HG03342 (cell line): ENCODE measurements around the gene TGFBR3L.
A peak's percentile ranks its signal among the peaks of the same experiment; 100 is the strongest.

Experiments
- ATAC-seq: cut with Tn5 transposase; IDR thresholded peaks from one replicate; pipeline ENCODE4 v1.9.1; 2021; ENCODE audit warnings: mild to moderate bottlenecking, moderate library complexity; ENCODE audit not compliant: unreplicated experiment

Gene TGFBR3L

DNA sequence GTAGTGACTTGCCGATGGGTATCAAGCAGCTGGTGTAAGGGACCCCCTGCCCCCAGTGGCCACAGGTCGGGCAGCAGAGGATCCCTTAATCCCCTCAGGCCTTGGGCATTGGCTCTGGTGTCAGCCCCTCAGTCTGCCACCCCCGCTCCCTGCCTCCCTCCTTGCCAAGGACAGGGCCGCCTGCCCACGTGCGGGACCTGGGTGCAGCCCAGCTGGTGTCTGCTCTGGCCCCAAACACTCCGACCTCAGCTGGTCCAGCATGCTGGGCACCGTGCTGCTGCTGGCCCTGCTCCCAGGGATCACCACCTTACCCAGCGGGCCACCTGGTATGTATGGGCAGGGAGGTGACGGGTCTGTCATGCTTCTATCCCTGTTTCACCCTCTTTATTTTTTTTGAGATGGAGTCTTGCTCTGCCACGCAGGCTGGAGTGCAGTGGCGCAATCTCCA lies at the start of gene TGFBR3L:
TSS of gene TGFBR3L (plus strand) at position 233 of the 448 bp plus-strand sequence.
- ATAC-seq: no peak

DNA sequence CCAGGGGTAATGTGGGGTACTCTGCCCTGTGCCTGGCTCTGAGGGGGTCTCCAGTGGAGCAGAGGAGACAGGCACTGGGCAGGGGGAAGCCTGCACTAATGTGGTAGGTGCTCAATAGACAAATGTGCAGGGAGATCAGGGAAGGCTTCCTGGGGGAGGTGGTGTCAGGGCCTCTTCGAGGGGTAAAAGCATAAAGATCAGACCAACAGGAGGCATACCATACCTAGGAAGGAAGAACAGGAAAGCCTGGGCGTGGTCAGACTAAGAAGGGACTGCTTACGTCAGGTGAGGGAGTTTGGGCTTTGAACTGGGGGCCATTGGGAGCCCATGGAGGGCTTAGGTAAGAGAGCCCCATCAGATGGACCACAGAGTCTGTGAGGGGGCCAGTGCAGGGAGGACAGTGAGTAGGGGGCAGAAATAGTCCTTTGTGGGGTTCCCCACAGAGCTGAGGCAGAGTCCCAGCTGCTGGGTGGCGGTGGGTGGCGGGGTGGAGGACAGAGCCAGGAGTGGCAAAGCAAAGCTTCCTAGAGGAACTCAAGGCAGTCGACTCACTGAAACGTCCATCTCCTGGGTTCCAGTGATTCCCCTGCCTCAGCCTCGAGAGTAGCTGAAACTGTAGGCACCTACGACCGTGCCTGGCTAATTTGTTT lies 49.2 kb upstream of the TGFBR3L start:
- ATAC-seq: no peak

DNA sequence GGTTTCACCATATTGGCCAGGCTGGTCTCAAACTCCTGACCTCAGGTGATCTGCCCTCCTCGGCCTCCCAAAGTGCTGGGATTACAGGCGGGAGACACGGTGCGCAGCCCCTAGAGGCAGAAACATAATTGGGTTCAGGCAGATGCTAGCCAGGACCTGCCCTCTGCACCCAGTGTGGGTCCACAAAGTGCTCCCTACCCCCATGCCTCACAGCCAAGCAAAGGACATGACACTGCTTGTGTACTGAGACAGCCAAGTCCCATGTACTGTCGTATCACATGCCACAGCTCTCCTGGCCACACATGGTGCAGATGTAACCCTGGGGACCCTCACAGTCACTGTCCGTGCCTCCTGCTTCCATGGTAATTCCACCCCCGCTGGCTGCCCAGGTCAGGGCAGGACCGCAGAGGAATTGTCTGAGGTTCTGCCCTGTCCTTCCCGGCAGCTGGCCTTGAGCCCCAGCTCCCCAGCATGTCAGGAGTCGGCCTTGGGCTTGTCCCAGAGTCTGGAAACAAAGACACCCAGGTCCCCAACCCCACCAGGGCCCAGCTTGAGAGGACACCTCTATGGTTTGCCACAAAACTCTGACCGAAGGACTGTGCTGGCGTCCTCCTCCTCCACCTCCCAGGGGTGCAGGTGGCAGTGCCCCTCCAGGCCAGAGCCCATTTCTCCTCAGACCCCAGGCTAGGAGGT lies 48.1 kb upstream of the TGFBR3L start:
- no peak for ATAC-seq

DNA sequence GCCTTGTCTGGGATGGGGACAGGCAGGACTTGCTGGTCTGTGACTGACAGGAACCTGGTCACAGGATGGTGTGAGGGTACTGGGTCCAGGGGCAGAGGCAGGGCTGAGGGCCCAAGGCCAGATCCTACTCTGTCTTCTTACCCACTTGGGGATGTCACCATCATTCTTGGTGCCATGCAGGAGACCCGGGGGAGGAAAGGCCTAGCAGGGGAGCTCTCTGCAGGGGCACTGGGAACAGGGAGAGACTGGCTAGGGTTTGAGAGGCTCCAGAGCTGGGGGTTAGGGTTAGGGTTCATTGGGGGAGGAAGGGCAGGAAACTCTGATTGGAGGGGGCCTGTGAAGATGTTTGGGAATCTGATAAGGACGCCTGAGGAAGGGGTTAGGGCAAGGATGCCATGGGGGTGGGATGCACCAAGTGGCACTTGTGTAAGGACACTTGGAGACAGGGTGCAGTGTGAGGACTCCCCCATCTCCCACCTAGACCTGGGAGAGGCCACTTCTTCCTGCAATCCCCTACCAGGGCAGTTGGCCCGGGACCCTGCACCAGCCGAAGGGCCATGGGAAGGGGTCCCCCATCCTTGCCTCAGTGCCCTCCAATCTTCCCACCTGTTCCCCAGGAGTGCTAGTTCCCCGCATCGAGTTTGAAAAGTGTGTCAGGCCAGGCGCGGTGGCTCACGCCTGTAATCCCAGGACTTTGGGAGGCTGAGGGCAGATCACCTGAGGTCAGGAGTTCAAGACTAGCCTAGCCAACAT lies 47.4 kb upstream of the TGFBR3L start:
- no peak for ATAC-seq

DNA sequence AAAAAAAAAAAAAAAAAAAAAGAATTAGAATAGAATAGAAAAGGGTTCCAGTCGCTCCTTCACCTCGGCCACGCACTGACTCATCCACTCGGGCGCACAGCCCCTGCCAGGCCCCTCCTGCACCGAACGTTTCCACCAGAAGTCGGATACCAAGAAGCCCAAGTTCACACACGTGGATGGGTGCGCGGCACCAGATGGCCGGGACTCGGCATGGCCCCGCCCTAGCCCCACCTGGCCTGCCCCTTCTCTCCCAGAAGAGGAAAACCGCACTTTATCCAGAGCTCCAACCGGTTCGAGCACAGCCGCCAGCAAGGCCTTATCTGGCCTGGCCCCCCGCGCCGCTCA lies 46.3 kb upstream of the TGFBR3L start:
- no peak for ATAC-seq

DNA sequence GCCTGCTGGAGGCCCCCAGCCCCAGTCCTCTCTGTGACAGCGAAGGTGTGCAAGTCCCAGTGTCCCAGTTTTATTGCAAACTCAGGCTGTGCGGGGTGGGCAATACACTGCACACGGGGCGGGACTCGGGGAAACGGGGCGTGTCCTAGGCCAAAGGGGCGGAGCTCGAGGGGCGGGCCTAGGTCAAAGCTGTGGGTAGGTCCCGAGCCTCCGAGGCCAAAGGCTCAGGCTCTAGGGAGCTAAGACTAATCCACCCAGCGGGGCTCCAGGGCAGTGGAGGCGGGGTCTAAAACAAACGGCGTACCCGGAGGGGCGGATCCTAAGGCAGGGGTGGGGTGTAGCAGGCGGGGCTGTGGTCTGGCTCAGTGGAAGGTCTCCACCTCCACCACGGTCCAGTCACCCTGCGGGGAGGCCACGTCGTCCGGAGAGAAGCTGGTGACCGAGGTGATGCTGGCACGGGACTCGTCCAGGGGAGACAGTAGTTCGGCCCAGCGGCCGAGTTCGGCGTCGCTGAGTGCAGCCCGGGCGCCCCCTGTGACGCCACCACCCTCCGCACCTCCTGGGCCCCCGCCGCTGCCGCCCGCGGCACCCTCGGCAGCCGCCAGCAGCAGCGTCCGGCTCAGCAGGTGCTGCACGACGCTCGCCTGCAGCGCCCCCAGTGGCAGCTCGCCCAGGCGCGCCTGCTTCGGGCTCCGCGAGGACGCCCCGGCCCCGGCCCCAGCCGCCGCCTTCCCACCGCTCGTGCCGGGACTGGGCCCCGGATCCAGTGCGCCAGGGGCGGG lies 45.8 kb upstream of the TGFBR3L start:
- peak; percentile 59 for ATAC-seq

DNA sequence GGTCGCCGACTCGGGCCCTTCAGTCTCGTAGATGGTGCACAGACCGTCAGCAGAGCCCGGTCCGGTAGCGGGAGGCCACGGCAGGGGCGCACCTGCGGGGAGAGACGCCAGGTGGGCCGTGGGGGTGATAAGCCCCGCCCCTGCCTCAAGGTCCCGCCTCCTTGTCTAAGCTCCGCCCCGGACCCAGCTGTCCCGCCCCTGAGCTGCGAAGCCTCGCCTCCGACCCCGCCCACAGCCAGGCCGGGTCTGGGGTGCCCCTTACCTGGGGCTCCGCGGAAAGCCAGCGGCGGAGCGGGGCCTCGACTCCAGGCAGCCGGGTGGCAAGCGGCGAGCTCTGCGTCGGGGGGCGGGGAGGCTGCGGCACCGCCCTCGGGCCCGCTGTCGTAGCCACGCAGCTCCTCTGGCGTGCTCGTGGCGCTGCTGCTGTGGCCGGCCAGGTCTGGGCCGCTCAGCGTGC lies 45.1 kb upstream of the TGFBR3L start:
- ATAC-seq: peak; percentile 46

DNA sequence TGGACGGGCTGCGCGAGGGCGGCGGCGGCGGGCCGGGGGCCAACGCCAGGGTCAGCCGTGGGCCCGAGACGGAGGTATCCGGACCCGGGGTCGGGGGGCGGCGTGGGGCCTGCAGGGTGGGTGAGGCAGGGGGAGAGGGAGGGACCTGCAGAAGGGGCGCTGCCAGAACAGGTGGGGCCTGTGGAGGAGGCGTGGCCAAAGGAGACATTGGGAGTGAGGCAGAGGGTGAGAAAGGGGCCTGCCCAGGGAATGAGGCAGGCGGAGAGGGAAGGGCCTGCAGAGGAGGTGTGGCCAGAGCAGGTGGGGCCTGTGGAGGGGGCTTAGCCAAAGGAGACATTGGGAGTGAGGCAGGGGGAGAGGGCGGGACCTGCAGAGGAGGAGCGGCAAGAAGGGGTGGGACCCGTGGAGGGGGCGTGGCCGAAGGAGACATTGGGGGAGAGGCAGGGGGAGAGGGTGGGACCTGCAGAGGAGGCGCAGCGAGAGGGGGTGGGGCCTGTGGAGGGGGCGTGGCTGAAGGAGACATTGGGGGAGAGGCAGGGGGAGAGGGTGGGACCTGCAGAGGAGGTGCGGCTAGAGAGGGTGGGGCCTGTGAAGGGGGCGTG lies 44.6 kb upstream of the TGFBR3L start:
- no peak for ATAC-seq

DNA sequence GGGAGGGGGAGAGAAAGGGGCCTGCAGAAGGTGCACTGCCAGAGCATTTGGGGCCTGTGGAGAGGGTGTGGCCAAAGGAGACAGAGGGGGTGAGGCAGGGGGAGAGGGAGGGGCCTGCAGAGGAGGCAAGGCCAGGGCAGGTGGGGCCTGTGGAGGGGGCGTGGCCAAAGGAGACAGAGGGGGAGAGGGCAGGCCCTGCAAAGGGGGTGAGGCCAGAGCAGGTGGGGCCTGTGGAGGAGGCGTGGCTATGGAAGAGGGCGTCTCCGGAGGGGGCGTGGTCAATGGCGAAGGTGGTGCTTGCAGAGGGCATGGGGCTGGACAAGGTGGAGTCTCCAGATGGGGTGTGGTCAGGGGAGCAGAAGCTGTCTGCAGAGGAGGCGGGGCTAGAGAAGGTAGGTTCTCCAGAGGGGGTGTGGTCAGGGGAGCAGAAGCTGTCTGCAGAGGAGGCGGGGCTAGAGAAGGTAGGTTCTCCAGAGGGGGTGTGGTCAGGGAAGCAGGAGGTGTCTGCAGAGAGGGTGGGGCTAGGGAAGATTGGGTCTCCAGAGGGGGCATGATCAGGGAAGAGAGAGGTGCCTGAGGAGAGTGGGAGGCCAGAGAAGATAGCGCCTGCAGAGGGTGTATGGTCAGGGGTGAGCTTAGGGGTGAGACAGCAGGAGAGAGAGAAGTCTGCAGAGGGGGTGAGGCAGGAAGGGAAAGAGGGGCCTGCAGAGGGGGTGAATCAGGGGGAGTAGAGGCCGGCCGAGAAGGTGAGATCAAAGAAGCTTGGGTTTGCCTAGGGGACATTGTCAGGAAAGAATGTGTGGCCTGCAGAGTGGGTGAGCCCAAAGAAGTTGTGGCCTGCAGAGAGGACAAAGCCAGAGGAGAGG lies 43.8 kb upstream of the TGFBR3L start:
- ATAC-seq: no peak

DNA sequence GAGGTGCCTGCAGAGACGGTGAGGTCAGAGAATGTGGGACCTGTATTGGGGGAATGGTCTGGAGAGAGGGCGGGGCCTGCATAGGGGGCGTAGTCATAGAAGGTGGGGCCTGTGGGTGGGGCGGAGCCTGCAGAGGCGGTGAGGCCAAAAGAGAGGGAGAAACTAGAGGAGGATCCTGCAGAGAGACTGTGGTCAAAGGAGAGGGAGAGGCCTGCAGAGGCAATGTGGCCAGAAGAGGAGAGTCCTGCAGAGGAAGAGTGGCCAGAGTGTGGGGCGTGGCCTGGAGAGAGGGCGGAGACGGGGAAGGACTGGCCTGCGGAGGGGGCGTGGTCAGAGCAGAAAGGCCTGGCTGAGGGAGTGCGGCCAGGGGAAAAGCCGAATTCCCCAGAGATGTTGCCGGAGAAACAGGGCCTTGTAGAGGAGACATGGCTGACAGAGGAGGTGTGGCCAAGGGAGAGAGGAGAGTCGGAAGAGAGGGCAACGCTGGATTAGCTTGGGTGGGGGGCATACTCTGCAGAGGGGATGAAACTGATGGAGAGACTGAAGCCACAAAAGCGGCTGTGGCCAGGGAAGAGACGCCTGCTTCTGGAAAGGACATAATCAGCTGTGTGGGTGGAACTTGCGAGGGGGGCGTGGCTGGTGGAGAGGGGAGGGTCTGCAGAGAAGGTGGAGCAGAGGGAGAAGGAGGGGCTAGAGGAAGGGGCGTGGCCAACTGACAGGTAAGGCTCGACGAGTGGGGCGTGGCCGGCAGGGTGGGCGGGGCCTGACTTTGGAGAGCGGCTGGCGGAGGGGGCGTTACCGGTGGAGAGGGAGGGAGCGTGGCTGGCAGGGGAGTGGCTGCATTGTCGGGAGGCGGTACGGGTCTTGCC lies 43.0 kb upstream of the TGFBR3L start:
- no peak for ATAC-seq

DNA sequence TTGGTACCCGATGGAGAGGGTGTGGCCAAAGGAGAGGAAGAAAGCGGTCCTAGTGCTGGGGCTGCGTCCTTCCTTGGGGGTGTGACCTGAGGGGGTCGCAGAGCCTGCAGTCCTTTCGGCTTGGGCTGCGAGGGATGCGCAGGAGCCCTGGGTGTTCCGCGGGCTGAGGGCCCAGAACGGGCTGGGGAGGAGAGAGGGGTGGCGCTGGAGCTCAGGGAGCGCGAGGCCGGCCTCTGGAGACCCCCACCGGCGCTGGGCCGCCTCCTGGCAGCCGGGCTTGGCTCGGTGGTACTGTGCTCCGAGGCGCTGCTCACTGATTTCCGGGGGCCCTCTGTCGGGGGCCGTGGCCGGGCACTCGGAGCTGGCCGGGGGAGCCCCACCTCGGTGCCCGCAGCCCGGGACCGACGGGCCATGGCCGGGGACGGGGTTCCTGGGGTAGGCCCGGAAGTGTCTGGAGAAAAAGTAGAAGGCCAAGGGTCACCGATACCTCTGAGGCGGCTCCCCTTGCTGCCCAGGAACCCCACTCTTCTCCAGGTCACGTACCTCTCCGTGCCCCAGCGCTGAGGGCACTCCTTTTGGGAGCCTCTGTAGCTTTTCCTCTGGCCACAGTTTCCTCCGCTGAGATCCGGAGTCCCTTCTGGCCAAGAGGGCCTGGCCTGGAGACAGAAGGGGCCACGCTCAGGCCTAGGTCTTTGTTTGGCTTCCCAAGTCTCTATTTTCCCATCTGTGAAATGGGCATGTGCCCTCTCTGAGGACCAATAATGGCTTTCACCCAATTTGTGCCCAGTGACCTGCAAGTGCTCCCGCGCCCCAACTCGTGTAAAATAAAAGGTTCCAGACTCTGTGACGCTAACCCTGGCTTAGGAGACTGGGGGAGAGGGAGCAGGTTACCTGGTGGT lies 42.1 kb upstream of the TGFBR3L start:
- ATAC-seq: no peak

DNA sequence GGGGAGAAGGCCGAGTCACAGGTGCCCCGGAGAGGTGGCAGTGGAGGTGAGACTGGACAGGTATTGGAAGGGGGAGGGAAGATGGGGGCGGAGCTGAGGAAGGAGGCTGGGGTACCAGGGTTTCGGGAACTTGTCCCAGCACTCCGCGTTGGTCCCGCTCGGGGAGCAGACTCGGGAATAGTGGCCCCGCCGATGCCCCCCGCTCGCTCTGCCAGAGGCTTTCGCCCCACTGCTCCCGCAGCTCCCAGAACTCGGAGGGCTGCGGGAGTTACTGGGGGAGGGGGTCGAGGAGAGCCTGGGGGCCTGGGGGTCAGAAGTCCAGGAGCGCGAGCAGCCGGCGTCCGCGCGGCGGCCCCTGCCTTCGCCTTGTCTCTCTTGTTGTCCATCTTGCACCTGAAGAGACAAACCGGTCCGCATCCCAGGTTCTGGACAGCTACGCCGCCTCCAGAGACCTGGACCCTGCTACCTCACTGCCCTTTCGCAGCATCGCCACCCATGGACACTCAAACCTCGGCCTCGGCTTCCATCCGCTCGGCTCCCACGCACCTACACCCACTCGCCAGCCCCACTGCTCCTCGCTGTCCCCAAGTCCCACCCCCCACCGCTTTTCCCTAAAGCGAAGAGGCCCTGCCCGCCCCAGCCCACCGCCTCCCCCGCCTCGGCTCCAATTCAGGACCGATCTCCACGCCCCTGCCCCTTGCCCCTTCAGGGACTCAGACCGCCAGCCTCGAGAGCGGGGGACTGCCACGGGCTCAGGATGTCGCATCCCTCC lies 41.1 kb upstream of the TGFBR3L start:
- ATAC-seq: no peak

DNA sequence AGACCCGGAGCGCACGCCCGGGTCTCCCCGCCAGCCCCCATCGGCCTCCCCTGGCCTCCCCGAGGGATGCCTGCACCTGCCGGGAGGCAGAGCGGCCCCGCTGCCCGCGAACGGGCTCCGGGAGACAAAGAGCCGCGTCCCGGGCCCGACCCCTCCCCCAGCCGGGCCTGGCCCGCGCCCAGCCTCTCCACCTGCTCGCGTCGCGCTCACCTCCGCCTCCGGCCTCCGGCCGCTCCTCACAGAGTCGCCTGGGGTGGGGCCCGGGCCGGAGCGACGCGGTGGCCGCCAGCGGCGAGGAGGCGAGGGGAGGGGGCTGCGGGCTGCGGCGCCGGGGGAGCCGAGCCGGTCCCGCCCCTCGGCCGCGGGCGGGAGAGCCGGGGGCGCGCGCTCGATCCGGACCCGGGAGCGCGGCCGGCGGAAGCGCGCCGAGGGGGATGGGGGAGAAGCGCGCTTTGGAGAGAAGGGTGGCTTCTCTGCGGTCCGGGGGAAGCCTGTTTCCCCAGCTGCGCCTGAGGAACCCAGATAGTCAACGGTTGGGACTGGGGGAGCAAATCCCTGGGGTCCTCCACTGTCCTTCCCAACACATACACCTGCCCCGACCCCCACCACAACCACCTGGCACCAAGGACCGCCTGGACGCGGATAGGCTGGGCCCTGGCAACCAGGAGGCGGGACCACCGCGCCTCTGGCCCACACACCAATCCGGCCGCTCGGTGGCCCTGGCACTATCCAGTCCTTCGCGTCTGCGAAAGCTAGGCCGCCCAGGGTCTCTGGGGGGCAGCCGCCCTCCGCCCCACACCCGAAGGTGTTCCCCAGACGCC lies 40.3 kb upstream of the TGFBR3L start, which contains the start of gene PRR36:
TSS of gene PRR36 (minus strand) at position 315 of the 821 bp plus-strand sequence. CDS start 701 bp downstream, outside the sequence.
- no peak for ATAC-seq

DNA sequence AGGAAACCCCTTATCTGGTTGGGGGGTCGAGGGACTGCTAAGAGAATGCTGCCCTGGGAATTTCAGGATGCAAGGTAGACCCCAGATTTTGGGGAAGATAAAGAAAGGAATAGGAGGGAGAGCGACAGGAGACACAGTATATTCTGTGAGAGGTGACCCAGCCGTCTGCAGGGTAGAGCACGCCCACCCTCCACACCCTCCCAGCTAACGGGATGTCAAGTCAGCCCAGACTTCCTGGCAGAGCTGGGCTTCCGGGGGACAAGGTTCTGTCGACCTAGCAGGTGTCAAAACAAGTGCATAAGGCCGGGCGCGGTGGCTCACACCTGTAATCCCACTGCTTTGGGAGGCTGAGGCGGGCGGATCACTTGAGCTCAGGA lies 39.7 kb upstream of the TGFBR3L start:
- no peak for ATAC-seq

DNA sequence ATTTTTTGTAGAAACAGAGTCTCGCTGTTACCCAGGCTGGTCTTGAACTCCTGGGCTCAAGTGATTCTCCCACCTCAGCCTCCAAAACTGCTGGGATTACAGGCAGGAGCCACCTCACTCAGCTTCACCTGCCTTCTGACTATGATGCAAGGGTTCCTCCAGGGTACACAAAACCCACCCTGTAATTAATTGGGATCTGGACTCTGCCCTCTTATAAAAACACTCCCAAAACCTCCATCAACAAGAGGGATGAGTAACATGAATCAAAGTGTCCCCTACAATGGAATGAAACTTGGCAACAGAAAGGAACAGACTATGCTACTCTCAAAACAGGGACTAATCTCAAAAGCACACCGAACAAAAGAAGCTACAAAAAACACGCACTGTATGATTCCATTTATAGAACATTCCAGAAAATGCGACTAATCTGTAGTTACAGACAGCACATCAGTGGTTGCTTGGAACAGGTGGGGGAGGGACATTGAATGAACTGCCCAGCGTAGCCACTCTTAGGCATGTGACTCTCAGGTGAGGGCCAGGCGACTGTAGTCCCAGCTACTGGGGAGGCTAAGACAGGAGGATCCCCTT lies 37.3 kb upstream of the TGFBR3L start:
- no peak for ATAC-seq
